DND-41 (cell line): Measurements from ENCODE around the gene ZDHHC13.

ENCODE experiments used
- ATAC-seq: fragments of 200-7000 bp; cut with Tn5 transposase; 3 replicates; pipeline ENCODE4 v1.9.1; 2021; ENCODE audit warnings: low read depth; ENCODE audit not compliant: insufficient read depth
- DNase-seq: peaks from one replicate; pipeline ENCODE4 v3.0.0-alpha.2; 2020
- H2AFZ ChIP-seq: 2 replicates; pipeline ENCODE4 v1.6.0; 2012; ENCODE audit warnings: low read depth, low read length
- H3K27ac ChIP-seq: 2 replicates; pipeline ENCODE4 v1.5.1; 2012; ENCODE audit warnings: low read length, inconsistent platforms
- H3K27me3 ChIP-seq: fragments of 200-600 bp; sonication (generic); 2 replicates; pipeline ENCODE4 v1.6.0; 2012; ENCODE audit warnings: low read length, mild to moderate bottlenecking, inconsistent platforms; ENCODE audit not compliant: insufficient read depth, poor library complexity
- H3K36me3 ChIP-seq: 2 replicates; pipeline ENCODE4 v1.5.1; 2012; ENCODE audit warnings: low read length, inconsistent platforms; ENCODE audit not compliant: insufficient read depth
- H3K4me1 ChIP-seq: 2 replicates; pipeline ENCODE4 v1.5.1; 2012; ENCODE audit warnings: mild to moderate bottlenecking, low read length; ENCODE audit not compliant: insufficient read depth
- H3K4me2 ChIP-seq: 2 replicates; pipeline ENCODE4 v1.6.0; 2012; ENCODE audit warnings: mild to moderate bottlenecking, moderate library complexity, low read length, inconsistent platforms; ENCODE audit not compliant: insufficient read depth
- H3K4me3 ChIP-seq, 2 experiments: fragments of 200-600 bp in 1 of 2; shearing (Covaris generic) in 1 of 2; 2 replicates each; pipeline ENCODE4 v1.5.1; 2012 to 2016; ENCODE audit warnings: inconsistent platforms in 2 of 2, low read length in 2 of 2, mild to moderate bottlenecking in 2 of 2, low read depth in 1 of 2, moderate library complexity in 1 of 2
- H3K79me2 ChIP-seq: 2 replicates; pipeline ENCODE4 v1.6.0; 2012; ENCODE audit warnings: low read length, inconsistent platforms; ENCODE audit not compliant: insufficient read depth
- H3K9ac ChIP-seq: 2 replicates; pipeline ENCODE4 v1.6.0; 2012; ENCODE audit warnings: low read depth, mild to moderate bottlenecking, inconsistent platforms, low read length, moderate library complexity
- H3K9me3 ChIP-seq: 2 replicates; pipeline ENCODE4 v1.5.1; 2012; ENCODE audit warnings: low read length, moderate library complexity, mild to moderate bottlenecking, inconsistent platforms; ENCODE audit not compliant: insufficient read depth, severe bottlenecking
- H4K20me1 ChIP-seq: 2 replicates; pipeline ENCODE4 v1.6.0; 2012; ENCODE audit warnings: low read length; ENCODE audit not compliant: insufficient read depth
- CTCF ChIP-seq: IDR thresholded peaks from 2 replicates; pipeline ENCODE4 v1.5.1; 2012; ENCODE audit warnings: borderline replicate concordance, low read length, moderate library complexity, mild to moderate bottlenecking; ENCODE audit not compliant: poor library complexity, severe bottlenecking; ENCODE audit errors: extremely low read depth
- EZH2 ChIP-seq: IDR thresholded peaks from 3 replicates; pipeline ENCODE4 v1.6.1; 2012; ENCODE audit warnings: borderline replicate concordance, low read depth, mild to moderate bottlenecking, moderate library complexity, low read length, inconsistent platforms; ENCODE audit not compliant: severe bottlenecking

The ZDHHC13 gene

GRCh38 chr11:19107125-19107524 lies 9.8 kb upstream of the ZDHHC13 start:
- Histone ChIP-seq H2AFZ (no peak overlapping the region), H3K4me3 (no peak overlapping the region), H3K27me3 (peaks cover 37% of the 10 kb centered on the region), H3K4me2 (no peak overlapping the region), H3K79me2 (no peaks in the 10 kb centered on the region), H4K20me1 (no peaks in the 10 kb centered on the region; the same call in 1 of the 2 replicates), H3K36me3 (no peaks in the 10 kb centered on the region), H3K27ac (no peak overlapping the region), H3K9ac (no peak overlapping the region), H3K9me3 (no peaks in the 10 kb centered on the region), H3K4me1 (no peaks in the 10 kb centered on the region)
- DNase-seq (no peak), ATAC-seq (no peak)
- TF ChIP-seq CTCF (no peak), EZH2 (no peak)

GRCh38 chr11:19110295-19110694 lies 6.7 kb upstream of the ZDHHC13 start:
- Histone ChIP-seq H3K27me3 (peaks cover 29% of the 10 kb centered on the region), H2AFZ (no peak overlapping the region)
- DNase-seq = no peak

GRCh38 chr11:19111809-19112208 lies 5.2 kb upstream of the ZDHHC13 start:
- Histone ChIP-seq H2AFZ (no peak overlapping the region), H3K9me3 (no peaks in the 10 kb centered on the region), H3K27ac (no peak overlapping the region), H3K27me3 (peaks cover 20% of the 10 kb centered on the region), H3K4me1 (peaks cover 7% of the 10 kb centered on the region), H4K20me1 (no peaks in the 10 kb centered on the region; the same call in 1 of the 2 replicates), H3K9ac (no peak overlapping the region), H3K36me3 (no peaks in the 10 kb centered on the region), H3K4me2 (no peak overlapping the region), H3K4me3 (no peak overlapping the region), H3K79me2 (no peaks in the 10 kb centered on the region)
- DNase-seq = no peak
- TF ChIP-seq CTCF (no peak), EZH2 (no peak)
- no peak for ATAC-seq

More at GRCh38 chr11:19110295-19110694, 6.7 kb upstream of the ZDHHC13 start:
- H3K4me2 ChIP-seq = no peak overlapping the region
- H3K4me3 ChIP-seq = no peak overlapping the region
- no peaks in the 10 kb centered on the region for H3K79me2 ChIP-seq
- H3K36me3 ChIP-seq = no peaks in the 10 kb centered on the region
- ATAC-seq = no peak
- no peaks in the 10 kb centered on the region; the same call in 1 of the 2 replicates for H4K20me1 ChIP-seq
- no peaks in the 10 kb centered on the region for H3K9me3 ChIP-seq
- H3K4me1 ChIP-seq = no peaks in the 10 kb centered on the region
- TF ChIP-seq CTCF = no peak
- TF ChIP-seq EZH2 = no peak
- no peak overlapping the region for H3K27ac ChIP-seq
- no peak overlapping the region for H3K9ac ChIP-seq
